GM12891 (cell line): ENCODE measurements around the gene LASP1.

Experiments used
- POLR2AphosphoS5 ChIP-seq: IDR thresholded peaks from 2 replicates; pipeline ENCODE4 v1.6.1; 2011; ENCODE audit warnings: low read depth, low read length, control low read depth
- POU2F2 ChIP-seq: IDR thresholded peaks from 2 replicates; pipeline ENCODE4 v1.6.1; 2011; ENCODE audit warnings: low read depth, mild to moderate bottlenecking, control low read depth, low read length, moderate library complexity

DNA sequence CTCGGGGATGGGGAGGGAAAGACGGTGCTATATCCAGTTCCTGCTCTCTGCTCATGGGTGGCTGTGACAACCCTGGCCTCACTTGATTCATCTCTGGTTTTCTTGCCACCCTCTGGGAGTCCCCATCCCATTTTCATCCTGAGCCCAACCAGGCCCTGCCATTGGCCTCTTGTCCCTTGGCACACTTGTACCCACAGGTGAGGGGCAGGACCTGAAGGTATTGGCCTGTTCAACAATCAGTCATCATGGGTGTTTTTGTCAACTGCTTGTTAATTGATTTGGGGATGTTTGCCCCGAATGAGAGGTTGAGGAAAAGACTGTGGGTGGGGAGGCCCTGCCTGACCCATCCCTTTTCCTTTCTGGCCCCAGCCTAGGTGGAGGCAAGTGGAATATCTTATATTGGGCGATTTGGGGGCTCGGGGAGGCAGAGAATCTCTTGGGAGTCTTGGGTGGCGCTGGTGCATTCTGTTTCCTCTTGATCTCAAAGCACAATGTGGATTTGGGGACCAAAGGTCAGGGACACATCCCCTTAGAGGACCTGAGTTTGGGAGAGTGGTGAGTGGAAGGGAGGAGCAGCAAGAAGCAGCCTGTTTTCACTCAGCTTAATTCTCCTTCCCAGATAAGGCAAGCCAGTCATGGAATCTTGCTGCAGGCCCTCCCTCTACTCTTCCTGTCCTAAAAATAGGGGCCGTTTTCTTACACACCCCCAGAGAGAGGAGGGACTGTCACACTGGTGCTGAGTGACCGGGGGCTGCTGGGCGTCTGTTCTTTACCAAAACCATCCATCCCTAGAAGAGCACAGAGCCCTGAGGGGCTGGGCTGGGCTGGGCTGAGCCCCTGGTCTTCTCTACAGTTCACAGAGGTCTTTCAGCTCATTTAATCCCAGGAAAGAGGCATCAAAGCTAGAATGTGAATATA, 50.8 kb downstream of the LASP1 start:
- TF ChIP-seq POLR2AphosphoS5 (no peak), POU2F2 (no peak)
